WERI-Rb-1 (cell line): ENCODE results near the gene CCDC51.
A peak's percentile ranks its signal among the peaks of the same experiment; 100 is the strongest.
"Not testable (repeated sequence)": the region's sequence is repeated elsewhere in the genome, so short reads cannot be mapped to it uniquely, and the experiment has no call there.

Experiments
- DNase-seq: peaks from one replicate; pipeline ENCODE4 v3.0.0-alpha.2; 2020
- H3K27ac ChIP-seq: fragments of 250-450 bp; sonication (Bioruptor Pico); 2 replicates; pipeline ENCODE4 v1.5.1; 2020; ENCODE audit warnings: mild to moderate bottlenecking, moderate library complexity
- H3K27me3 ChIP-seq: fragments of 250-450 bp; sonication (Bioruptor Pico); 2 replicates; pipeline ENCODE4 v1.5.1; 2021; ENCODE audit warnings: mild to moderate bottlenecking, low read depth, moderate library complexity; ENCODE audit not compliant: insufficient read depth, severe bottlenecking
- H3K36me3 ChIP-seq: fragments of 250-450 bp; sonication (Bioruptor Pico); 2 replicates; pipeline ENCODE4 v1.5.1; 2020; ENCODE audit warnings: mild to moderate bottlenecking, moderate library complexity
- H3K4me3 ChIP-seq: 2 replicates; pipeline ENCODE4 v1.5.1; 2011; ENCODE audit warnings: low read depth, mild to moderate bottlenecking, control low read depth, low read length
- H3K9me3 ChIP-seq: fragments of 250-450 bp; sonication (Bioruptor Pico); 2 replicates; pipeline ENCODE4 v1.5.1; 2021; ENCODE audit warnings: mild to moderate bottlenecking, moderate library complexity; ENCODE audit not compliant: severe bottlenecking
- TF ChIP-seq, protein P1 (sequence below): IDR thresholded peaks from 2 replicates; pipeline ENCODE4 v1.5.1; 2011; ENCODE audit warnings: low read depth, mild to moderate bottlenecking, control low read depth, inconsistent platforms, low read length

CCDC51 gene, protein sequence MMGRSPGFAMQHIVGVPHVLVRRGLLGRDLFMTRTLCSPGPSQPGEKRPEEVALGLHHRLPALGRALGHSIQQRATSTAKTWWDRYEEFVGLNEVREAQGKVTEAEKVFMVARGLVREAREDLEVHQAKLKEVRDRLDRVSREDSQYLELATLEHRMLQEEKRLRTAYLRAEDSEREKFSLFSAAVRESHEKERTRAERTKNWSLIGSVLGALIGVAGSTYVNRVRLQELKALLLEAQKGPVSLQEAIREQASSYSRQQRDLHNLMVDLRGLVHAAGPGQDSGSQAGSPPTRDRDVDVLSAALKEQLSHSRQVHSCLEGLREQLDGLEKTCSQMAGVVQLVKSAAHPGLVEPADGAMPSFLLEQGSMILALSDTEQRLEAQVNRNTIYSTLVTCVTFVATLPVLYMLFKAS

DNA sequence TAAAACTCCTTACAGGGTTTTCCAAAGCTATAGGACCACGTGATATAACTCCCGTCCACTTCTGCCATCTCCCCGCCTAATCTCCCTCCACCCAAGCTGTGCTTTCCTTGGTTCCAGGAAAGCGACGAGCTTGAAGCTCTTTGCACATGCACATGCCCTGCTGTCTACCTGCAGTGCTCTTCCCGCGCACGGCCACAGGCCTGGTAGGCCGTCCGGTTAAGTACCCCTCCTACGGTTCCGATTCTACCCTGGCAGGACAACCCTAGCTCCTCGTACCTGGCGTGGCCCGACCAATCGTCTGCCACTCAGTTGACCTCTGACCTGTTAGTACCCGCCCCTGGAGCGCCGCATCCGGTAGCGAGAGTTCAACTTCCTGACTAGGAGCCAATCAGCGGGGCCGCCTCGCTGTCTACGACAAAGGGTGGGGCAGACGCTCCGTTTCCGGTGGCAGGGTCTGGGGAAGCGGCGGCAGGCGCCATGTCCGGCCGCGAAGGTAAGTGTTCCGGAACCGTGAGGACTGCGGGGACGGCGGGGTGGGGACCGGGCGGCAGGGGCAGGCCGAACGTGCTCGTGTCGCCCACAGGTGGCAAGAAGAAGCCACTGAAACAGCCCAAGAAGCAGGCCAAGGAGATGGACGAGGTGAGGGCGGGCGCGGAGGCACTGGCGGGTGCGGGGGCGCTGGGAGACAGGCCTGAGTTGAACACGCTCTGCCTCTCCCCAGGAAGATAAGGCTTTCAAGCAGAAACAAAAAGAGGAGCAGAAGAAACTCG lies at the start of gene CCDC51, which contains the start of gene TMA7:
TSS of gene CCDC51 (minus strand) at position 300 of the 770 bp plus-strand sequence. CDS start 4,991 bp downstream, outside the sequence.
TSS of gene TMA7 (plus strand) at position 438 of the 770 bp plus-strand sequence. CDS start at position 478, 40 bp downstream.
- Histone ChIP-seq H3K27me3 (no peaks in the 10 kb centered on the region), H3K27ac (peak within 1 kb of the TSS; percentile 84), H3K4me3 (peak within 1 kb of the TSS; percentile 84), H3K9me3 (no peaks in the 10 kb centered on the region), H3K36me3 (peaks cover 33% of the 10 kb centered on the region)
- TF ChIP-seq, protein P1, sequence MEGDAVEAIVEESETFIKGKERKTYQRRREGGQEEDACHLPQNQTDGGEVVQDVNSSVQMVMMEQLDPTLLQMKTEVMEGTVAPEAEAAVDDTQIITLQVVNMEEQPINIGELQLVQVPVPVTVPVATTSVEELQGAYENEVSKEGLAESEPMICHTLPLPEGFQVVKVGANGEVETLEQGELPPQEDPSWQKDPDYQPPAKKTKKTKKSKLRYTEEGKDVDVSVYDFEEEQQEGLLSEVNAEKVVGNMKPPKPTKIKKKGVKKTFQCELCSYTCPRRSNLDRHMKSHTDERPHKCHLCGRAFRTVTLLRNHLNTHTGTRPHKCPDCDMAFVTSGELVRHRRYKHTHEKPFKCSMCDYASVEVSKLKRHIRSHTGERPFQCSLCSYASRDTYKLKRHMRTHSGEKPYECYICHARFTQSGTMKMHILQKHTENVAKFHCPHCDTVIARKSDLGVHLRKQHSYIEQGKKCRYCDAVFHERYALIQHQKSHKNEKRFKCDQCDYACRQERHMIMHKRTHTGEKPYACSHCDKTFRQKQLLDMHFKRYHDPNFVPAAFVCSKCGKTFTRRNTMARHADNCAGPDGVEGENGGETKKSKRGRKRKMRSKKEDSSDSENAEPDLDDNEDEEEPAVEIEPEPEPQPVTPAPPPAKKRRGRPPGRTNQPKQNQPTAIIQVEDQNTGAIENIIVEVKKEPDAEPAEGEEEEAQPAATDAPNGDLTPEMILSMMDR, result no peak
- DNase-seq, result peak; percentile 99

DNA sequence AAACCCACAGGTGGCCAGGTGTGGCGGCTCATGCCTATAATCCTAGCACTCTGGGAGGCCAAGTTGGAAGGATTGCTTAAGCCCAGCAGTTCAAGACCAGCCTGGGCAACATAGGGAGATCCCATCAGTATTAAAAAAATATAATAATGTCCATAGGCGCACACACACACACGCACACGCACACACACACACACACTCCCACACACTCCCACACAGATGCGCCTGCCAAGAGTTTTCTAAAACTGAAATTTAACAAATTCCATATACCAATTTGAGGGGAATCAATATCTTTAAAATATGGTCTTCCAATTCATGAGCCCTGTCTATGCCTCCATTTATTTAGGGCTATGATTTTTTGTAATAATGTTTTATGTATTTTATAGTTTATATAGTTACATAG lies 47.0 kb upstream of the CCDC51 start:
- TF ChIP-seq, protein P1, result no peak
- DNase-seq, result no peak
- H3K27ac ChIP-seq, result no peak overlapping the region
- H3K4me3 ChIP-seq, result no peak overlapping the region
- no peaks in the 10 kb centered on the region for H3K9me3 ChIP-seq
- no peaks in the 10 kb centered on the region for H3K36me3 ChIP-seq
- no peaks in the 10 kb centered on the region for H3K27me3 ChIP-seq

DNA sequence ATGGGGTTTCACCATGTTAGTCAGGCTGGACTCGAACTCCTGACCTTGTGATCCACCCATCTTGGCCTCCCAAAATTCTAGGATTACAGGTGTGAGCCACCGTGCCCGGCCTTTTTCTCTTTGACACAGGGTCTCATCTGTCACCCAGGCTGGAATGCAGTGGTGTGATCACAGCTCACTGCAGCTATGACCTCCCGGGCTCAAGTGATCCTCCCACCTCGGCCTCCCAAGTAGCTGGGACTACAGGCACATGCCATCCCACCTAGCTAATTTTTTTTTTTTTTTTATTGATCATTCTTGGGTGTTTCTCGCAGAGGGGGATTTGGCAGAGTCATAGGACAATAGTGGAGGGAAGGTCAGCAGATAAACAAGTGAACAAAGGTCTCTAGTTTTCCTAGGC lies 42.9 kb upstream of the CCDC51 start:
- H3K27ac ChIP-seq, H3K9me3 ChIP-seq, DNase-seq, H3K4me3 ChIP-seq, H3K27me3 ChIP-seq, H3K36me3 ChIP-seq: not testable (repeated sequence)

DNA sequence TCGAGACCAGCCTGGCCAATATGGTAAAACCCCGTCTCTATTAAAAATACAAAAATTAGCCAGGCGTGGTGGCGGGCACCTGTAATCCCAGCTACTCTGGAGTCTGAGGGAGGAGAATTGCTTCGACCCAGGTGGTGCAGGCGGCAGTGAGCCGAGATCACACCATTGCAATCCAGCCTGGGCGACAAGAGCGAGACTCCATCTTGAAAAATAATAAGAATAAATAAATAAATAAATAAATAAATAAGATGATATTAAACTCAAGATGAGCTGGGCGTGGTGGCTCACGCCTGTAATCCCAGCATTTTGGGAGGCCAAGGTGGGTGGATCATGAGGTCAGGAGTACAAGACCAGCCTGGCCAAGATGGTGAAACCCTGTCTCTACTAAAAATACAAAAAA lies 41.0 kb upstream of the CCDC51 start:
- not testable (repeated sequence) for H3K9me3 ChIP-seq, H3K36me3 ChIP-seq, H3K27me3 ChIP-seq, H3K27ac ChIP-seq, H3K4me3 ChIP-seq, DNase-seq

DNA sequence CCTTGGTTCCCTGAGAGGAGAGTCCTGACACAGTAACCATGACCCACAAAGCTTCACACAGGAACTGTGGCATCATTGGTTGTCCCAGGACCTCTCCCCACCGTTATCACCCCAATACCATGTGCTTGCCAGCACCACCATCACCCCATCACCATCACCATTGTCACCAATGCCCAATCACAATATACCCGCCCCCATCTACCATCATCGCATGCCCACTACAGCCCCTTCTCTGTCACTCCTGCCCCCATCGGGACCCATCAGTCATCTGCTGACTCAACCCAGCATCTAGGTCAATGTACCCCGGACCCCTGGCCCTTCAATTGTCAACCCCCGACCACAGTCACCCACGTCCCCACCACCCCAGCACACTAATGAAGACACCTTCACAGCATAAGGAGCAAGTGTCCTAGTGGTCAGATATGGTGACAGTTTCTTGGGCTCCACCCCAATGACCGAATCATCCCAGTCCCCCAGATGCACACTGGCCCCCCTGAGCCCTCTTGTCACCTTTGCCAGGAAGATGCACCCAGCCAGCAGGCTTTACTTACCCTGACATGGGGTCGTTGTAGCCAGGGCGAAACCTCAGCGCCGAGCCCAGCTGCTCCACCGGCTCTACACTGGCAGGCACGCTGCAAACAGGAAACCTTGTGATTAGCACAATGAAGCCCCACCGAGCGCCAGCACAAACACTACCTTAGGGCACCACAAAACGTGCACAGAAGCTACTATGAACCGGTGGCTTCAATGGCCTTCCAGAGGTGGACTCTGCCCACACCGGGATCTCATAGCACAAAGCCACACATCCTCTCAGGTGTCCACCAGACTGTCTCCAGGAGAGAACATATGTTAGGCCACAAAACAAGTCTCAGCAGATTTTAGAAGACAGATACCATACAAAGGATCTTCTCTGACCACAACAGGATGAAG lies 39.0 kb upstream of the CCDC51 start:
- Histone ChIP-seq H3K27ac (no peak overlapping the region), H3K27me3 (no peaks in the 10 kb centered on the region), H3K9me3 (no peaks in the 10 kb centered on the region), H3K4me3 (no peak overlapping the region), H3K36me3 (no peaks in the 10 kb centered on the region)
- TF ChIP-seq, protein P1, result no peak
- DNase-seq, result no peak

DNA sequence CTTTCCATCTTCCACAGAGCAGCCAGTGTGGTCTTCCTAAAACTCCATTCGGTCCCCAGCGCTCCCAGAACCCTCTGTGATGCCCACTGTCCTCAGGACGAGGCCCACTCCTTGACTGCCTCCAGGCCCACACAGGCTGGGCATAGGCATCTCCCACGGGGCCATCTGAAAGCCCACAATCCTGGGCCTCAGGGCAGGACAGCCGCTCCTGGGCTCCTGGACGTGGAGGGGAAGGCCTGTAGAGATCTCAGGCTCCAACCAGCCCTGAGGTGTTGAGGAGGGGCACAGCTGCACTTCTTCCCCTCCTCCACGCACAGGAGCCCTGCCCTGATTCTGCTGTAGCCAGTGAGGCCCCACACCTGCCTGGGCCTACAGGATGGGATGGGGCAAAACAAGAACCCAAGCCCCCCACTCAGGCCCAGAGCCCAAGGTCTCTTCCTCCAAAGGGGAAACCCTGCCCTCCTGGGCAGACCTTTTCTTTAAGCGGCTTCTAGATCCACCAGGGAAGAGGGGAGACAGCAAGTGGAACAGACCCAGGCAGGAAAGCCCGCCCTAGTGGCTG lies 38.1 kb upstream of the CCDC51 start:
- H3K4me3 ChIP-seq, result no peak overlapping the region
- no peaks in the 10 kb centered on the region for H3K27me3 ChIP-seq
- TF ChIP-seq, protein P1, result no peak
- no peaks in the 10 kb centered on the region for H3K9me3 ChIP-seq
- H3K27ac ChIP-seq, result no peak overlapping the region
- no peaks in the 10 kb centered on the region for H3K36me3 ChIP-seq
- DNase-seq, result no peak
